GM23248 (cell line): ENCODE measurements around the gene BFAR. TPM values are rescaled to one million over a fixed set of nuclear protein-coding genes. Genes with fewer than 3 reads are reported as not detected.

Source experiments
- DNase-seq: peaks from one replicate; pipeline ENCODE4 v3.0.0-alpha.2; 2015
- H2AFZ ChIP-seq: fragments of 200-600 bp; sonication (generic); 2 replicates; pipeline ENCODE4 v1.6.1; 2016; ENCODE audit warnings: antibody characterized with exemption
- H3F3A ChIP-seq: fragments of 200-600 bp; sonication (generic); 2 replicates; pipeline ENCODE4 v1.6.1; 2016; ENCODE audit warnings: mild to moderate bottlenecking, antibody characterized with exemption, mixed run types; ENCODE audit not compliant: insufficient read depth
- H3K27ac ChIP-seq: fragments of 200-600 bp; sonication (generic); 2 replicates; pipeline ENCODE4 v1.5.1; 2016; ENCODE audit warnings: mild to moderate bottlenecking
- H3K27me3 ChIP-seq: fragments of 200-600 bp; sonication (generic); replicated peaks from 2 replicates; pipeline ENCODE4 v1.6.1; 2016; ENCODE audit warnings: mild to moderate bottlenecking; ENCODE audit not compliant: insufficient read depth
- H3K36me3 ChIP-seq: fragments of 200-600 bp; sonication (generic); 2 replicates; pipeline ENCODE4 v1.6.1; 2016; ENCODE audit warnings: low read depth, mild to moderate bottlenecking
- H3K4me1 ChIP-seq: fragments of 200-600 bp; sonication (generic); 2 replicates; pipeline ENCODE4 v1.6.1; 2016; ENCODE audit warnings: mild to moderate bottlenecking; ENCODE audit not compliant: insufficient read depth
- H3K4me2 ChIP-seq: fragments of 200-600 bp; sonication (generic); one replicate; pipeline ENCODE4 v1.6.1; 2016; ENCODE audit warnings: mild to moderate bottlenecking; ENCODE audit not compliant: unreplicated experiment
- H3K4me3 ChIP-seq: fragments of 200-600 bp; sonication (generic); 2 replicates; pipeline ENCODE4 v1.5.1; 2016; ENCODE audit warnings: mild to moderate bottlenecking
- H3K79me2 ChIP-seq: fragments of 200-600 bp; sonication (generic); 2 replicates; pipeline ENCODE4 v1.6.1; 2016; ENCODE audit warnings: mild to moderate bottlenecking; ENCODE audit not compliant: insufficient read depth
- H3K9ac ChIP-seq: fragments of 200-600 bp; sonication (generic); 2 replicates; pipeline ENCODE4 v1.6.1; 2016; ENCODE audit warnings: mild to moderate bottlenecking
- H3K9me2 ChIP-seq: fragments of 200-600 bp; sonication (generic); 2 replicates; pipeline ENCODE4 v1.6.1; 2016; ENCODE audit warnings: mixed run types, mild to moderate bottlenecking, moderate library complexity; ENCODE audit not compliant: insufficient read depth
- H3K9me3 ChIP-seq: fragments of 200-600 bp; sonication (generic); one replicate; pipeline ENCODE4 v1.6.1; 2017; ENCODE audit warnings: low read depth
- H4K20me1 ChIP-seq: fragments of 200-600 bp; sonication (generic); 2 replicates; pipeline ENCODE4 v1.6.0; 2016; ENCODE audit not compliant: insufficient read depth
- EZH2 ChIP-seq: fragments of 200-600 bp; sonication (generic); IDR thresholded peaks from 2 replicates; pipeline ENCODE4 v1.6.1; 2018; ENCODE audit warnings: antibody characterized with exemption, mild to moderate bottlenecking; ENCODE audit not compliant: insufficient read depth, poor library complexity, severe bottlenecking
- EZH2phosphoT487 ChIP-seq: fragments of 200-600 bp; sonication (generic); IDR thresholded peaks from 2 replicates; pipeline ENCODE4 v1.6.1; 2018; ENCODE audit warnings: antibody characterized with exemption, moderate library complexity, mild to moderate bottlenecking, low read depth; ENCODE audit not compliant: insufficient read depth
- WGBS, 2 experiments: methylation state at CpG; one replicate each; pipeline ENCODE4 v1.1.6; 2015 to 2017; ENCODE audit warnings: low lambda C conversion rate in 2 of 2, low coverage in 1 of 2; ENCODE audit errors: missing lambda C conversion rate in 2 of 2; 5-methylcytosine and 5-hydroxymethylcytosine counted together
- in situ Hi-C: fragments of 300-500 bp; cut with MboI; formaldehyde crosslinking; loops from 2 replicates; pipeline ENCODE4 v1.15.0; 2020
- polyA plus RNA-seq: library from polyadenylated mRNA; unstranded; fragments of >200 nt; fragmentation: Nextera tagmentation; extraction: Ambion mirVana; gene quantifications from 2 replicates; pipeline ENCODE4 v1.2.1, GENCODE V29; 2016
- total RNA-seq: library from RNA; depleted of rRNA; stranded (reverse); fragments of >200 nt; shearing (Covaris generic); gene quantifications from 2 replicates; pipeline ENCODE4 v1.2.3, GENCODE V29; 2014

The BFAR gene
- total and polyA plus RNA-seq, 2 experiments from 2014 or later = 43.3 to 122 TPM

DNA sequence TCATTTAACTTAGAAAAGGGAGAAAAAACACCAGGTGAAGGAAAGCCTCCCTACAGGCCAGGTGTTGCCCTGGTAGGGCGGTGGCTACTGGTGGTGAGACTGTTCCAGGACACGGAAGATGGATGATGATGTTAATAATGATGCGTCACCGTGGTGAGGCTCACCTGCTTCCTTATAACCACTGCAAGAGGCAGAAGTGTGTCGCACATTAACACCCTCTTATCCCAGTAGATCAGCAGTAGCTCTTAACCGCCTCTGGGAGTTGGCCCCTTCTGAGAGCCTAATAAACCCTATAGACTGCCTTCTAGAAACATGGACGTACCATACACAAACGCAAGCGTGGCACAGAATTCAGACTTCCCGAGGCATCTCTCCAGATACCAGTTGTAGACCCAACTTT, 7.8 kb downstream of the BFAR start:
- H3K9ac ChIP-seq = no peak overlapping the region
- WGBS, 2 experiments = 91 to 93% methylated on average over 10 of the region's 10 CpGs
- no peaks in the 10 kb centered on the region for H3K4me1 ChIP-seq
- H3K36me3 ChIP-seq = peaks cover 30% of the 10 kb centered on the region
- no peaks in the 10 kb centered on the region for H3K27me3 ChIP-seq
- DNase-seq = no peak
- H3K9me2 ChIP-seq = no peaks in the 10 kb centered on the region
- H3K4me3 ChIP-seq = no peak overlapping the region
- H3K27ac ChIP-seq = no peak overlapping the region
- in situ Hi-C loops = no loop called here
- H2AFZ ChIP-seq = no peak overlapping the region
- H3F3A ChIP-seq = no peaks in the 10 kb centered on the region
- no peak overlapping the region for H3K4me2 ChIP-seq
- H4K20me1 ChIP-seq = peaks cover 4% of the 10 kb centered on the region; the same call in 1 of the 2 replicates
- peaks cover 100% of the 10 kb centered on the region for H3K79me2 ChIP-seq
- H3K9me3 ChIP-seq = no peaks in the 10 kb centered on the region
- TF ChIP-seq EZH2phosphoT487 (no peak), EZH2 (no peak)

- Histone ChIP-seq H3K4me3 (no peak overlapping the region), H3K9me3 (no peaks in the 10 kb centered on the region), H3K36me3 (peaks cover 36% of the 10 kb centered on the region), H2AFZ (no peak overlapping the region), H3K79me2 (peaks cover 100% of the 10 kb centered on the region), H3F3A (no peaks in the 10 kb centered on the region), H3K4me1 (no peaks in the 10 kb centered on the region), H3K27me3 (no peaks in the 10 kb centered on the region), H3K9me2 (no peaks in the 10 kb centered on the region), H3K9ac (no peak overlapping the region), H3K27ac (no peak overlapping the region), H3K4me2 (no peak overlapping the region), H4K20me1 (peaks cover 4% of the 10 kb centered on the region; the same call in 1 of the 2 replicates)
- in situ Hi-C loops = no loop called here
- 95 to 99% methylated on average over 5 to 8 of the region's 8 CpGs for WGBS, 2 experiments
- TF ChIP-seq EZH2phosphoT487 = no peak
- TF ChIP-seq EZH2 = no peak
- DNase-seq = no peak
These were observed 8.5 kb downstream of the BFAR start for GRCh38 chr16:14641206-14641605.

- H3K36me3 ChIP-seq = peaks cover 37% of the 10 kb centered on the region
- H3K4me1 ChIP-seq = no peaks in the 10 kb centered on the region
- in situ Hi-C loops = no loop called here
- no peak overlapping the region for H3K4me2 ChIP-seq
- no peak overlapping the region for H3K4me3 ChIP-seq
- H2AFZ ChIP-seq = no peak overlapping the region
- DNase-seq = peak; percentile 15
- TF ChIP-seq EZH2phosphoT487 (no peak), EZH2 (no peak)
- no peaks in the 10 kb centered on the region for H3K27me3 ChIP-seq
- H3K27ac ChIP-seq = no peak overlapping the region
- H3K79me2 ChIP-seq = peaks cover 99% of the 10 kb centered on the region
- 96 to 99% methylated on average over 7 of the region's 7 CpGs for WGBS, 2 experiments
- H3K9me2 ChIP-seq = no peaks in the 10 kb centered on the region
- no peak overlapping the region for H3K9ac ChIP-seq
- no peaks in the 10 kb centered on the region for H3K9me3 ChIP-seq
- H3F3A ChIP-seq = no peaks in the 10 kb centered on the region
- no peaks in the 10 kb centered on the region for H4K20me1 ChIP-seq
These were observed 9.2 kb downstream of the BFAR start for GRCh38 chr16:14641926-14642325.

DNA sequence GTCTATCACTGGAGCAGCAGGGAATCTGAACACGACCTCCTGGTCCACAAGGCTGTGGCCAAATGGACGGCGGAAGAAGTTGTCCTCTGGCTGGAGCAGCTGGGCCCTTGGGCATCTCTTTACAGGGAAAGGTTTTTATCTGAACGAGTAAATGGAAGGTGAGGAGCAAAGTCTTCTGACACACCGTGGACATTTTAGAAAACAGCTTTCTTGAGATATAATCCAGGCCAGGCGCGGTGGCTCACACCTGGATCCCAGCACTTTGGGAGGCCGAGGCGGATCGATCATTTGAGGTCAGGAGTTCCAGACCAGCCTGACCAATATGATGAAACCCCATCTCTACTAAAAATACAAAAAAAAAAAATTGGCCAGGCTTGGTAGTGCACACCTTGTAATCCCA, 17.1 kb downstream of the BFAR start:
- peaks cover 64% of the 10 kb centered on the region for H3K36me3 ChIP-seq
- H3K9me3 ChIP-seq = no peaks in the 10 kb centered on the region
- no peak overlapping the region for H2AFZ ChIP-seq
- no peak overlapping the region for H3K4me2 ChIP-seq
- peaks cover 51% of the 10 kb centered on the region for H3K79me2 ChIP-seq
- H4K20me1 ChIP-seq = no peaks in the 10 kb centered on the region; the same call in 1 of the 2 replicates
- H3K9me2 ChIP-seq = no peaks in the 10 kb centered on the region
- H3K27ac ChIP-seq = no peak overlapping the region
- DNase-seq = no peak
- no peaks in the 10 kb centered on the region for H3K4me1 ChIP-seq
- in situ Hi-C loops = no loop called here
- H3F3A ChIP-seq = no peaks in the 10 kb centered on the region
- TF ChIP-seq EZH2 = no peak
- no peak for TF ChIP-seq EZH2phosphoT487
- WGBS, 2 experiments = 95 to 96% methylated on average over 10 of the region's 10 CpGs
- no peaks in the 10 kb centered on the region for H3K27me3 ChIP-seq
- H3K4me3 ChIP-seq = no peak overlapping the region
- no peak overlapping the region for H3K9ac ChIP-seq

DNA sequence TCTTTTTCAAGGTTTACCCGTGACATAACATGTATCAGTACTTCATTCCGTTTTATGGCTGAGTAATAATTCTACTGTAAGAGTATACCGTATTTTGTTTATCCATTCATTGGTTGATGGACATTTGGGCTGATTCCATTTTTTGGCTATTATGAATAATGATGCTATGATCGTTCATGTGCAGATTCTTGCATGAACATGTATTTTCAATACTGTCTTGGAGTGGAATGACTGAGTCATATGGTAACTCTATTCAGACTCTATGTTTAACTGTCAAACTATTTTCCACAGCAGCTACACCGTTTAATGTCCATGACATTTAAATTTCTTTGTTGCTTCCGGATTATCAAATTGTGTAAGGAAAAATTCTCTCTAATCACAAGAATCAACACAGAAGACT, 17.9 kb downstream of the BFAR start:
- Histone ChIP-seq H4K20me1 (no peaks in the 10 kb centered on the region; the same call in 1 of the 2 replicates), H3K9me3 (no peaks in the 10 kb centered on the region), H3K9ac (no peak overlapping the region), H3K79me2 (peaks cover 47% of the 10 kb centered on the region), H3K27ac (no peak overlapping the region), H3K9me2 (no peaks in the 10 kb centered on the region), H3K36me3 (peaks cover 56% of the 10 kb centered on the region), H3F3A (no peaks in the 10 kb centered on the region), H2AFZ (no peak overlapping the region), H3K4me1 (no peaks in the 10 kb centered on the region), H3K4me3 (no peak overlapping the region), H3K4me2 (no peak overlapping the region), H3K27me3 (no peaks in the 10 kb centered on the region)
- in situ Hi-C loops = no loop called here
- DNase-seq = no peak
- TF ChIP-seq EZH2phosphoT487 (no peak), EZH2 (no peak)
- WGBS, 2 experiments = 84 to 87% methylated on average over 6 of the region's 6 CpGs
